Breast epithelium (tissue), 3 donors: ENCODE measurements around the gene NOB1.

Source experiments
- POLR2A ChIP-seq: fragments of 450-650 bp; IDR thresholded peaks from one replicate; pipeline ENCODE4 v1.6.1; 2016; ENCODE audit warnings: antibody characterized with exemption, mild to moderate bottlenecking, moderate library complexity
- POLR2AphosphoS5 ChIP-seq, 3 donors: sonication (generic); formaldehyde crosslinking; IDR thresholded peaks; one replicate each; pipeline ENCODE4 v1.6.1; 2017; ENCODE audit warnings: antibody characterized with exemption in 3 of 3
- TF ChIP-seq, protein P1 (sequence below), 3 donors: fragments of 450-650 bp; IDR thresholded peaks; one replicate each; pipeline ENCODE4 v1.5.1; 2016 to 2017; ENCODE audit warnings: antibody characterized with exemption in 3 of 3, mild to moderate bottlenecking in 3 of 3, moderate library complexity in 3 of 3

DNA sequence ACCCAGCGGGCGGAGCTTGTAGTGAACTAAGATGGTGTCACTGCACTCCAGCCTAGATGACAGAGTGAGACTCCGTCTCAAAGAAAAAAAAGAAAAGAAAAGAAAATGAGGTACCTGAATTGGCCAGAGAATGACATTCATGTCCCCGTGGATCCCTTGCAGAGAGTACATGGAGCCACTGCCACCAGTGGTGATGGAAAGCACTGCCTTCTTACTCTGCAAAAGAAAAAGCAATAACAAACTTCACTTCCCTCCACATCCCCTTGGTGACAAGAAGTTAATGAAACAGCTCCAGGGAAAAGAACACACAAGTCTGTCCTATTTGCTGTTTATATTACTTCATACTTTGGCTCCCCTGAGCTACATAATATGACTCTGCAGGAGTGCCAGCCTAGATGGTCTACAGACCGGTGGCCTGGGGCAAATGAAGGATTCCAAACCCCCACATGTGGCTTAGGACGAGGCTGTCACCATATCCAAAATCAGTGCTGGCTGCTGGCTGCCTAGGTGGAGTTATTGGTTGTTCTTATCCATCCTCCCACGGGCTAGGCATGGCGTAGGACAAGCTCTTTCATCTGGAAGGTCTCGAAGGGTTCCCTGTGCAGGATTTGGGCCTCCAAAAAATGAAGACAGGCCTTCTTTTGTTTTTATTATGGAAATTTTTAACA lies 41.7 kb downstream of the NOB1 start:
- no peak for TF ChIP-seq POLR2A
- TF ChIP-seq, protein P1, sequence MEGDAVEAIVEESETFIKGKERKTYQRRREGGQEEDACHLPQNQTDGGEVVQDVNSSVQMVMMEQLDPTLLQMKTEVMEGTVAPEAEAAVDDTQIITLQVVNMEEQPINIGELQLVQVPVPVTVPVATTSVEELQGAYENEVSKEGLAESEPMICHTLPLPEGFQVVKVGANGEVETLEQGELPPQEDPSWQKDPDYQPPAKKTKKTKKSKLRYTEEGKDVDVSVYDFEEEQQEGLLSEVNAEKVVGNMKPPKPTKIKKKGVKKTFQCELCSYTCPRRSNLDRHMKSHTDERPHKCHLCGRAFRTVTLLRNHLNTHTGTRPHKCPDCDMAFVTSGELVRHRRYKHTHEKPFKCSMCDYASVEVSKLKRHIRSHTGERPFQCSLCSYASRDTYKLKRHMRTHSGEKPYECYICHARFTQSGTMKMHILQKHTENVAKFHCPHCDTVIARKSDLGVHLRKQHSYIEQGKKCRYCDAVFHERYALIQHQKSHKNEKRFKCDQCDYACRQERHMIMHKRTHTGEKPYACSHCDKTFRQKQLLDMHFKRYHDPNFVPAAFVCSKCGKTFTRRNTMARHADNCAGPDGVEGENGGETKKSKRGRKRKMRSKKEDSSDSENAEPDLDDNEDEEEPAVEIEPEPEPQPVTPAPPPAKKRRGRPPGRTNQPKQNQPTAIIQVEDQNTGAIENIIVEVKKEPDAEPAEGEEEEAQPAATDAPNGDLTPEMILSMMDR (IDR thresholded peaks at IDR 0.05), result peak in 2 of 3 donors; percentile 36 to 65
- TF ChIP-seq POLR2AphosphoS5 (IDR thresholded peaks at IDR 0.05), result no peak
